Cardiac muscle cell (in vitro differentiated cells and primary cell): Measurements from ENCODE around the gene TLE4. TPM values are rescaled to one million over a fixed set of nuclear protein-coding genes. Genes with fewer than 3 reads are reported as not detected.
A peak's percentile ranks its signal among the peaks of the same experiment; 100 is the strongest.

ENCODE experiments used
- DNase-seq, 2 donors: peaks; one replicate each; pipeline versions ENCODE4 v3.0.0 to v3.0.0-alpha.2; 2010 to 2017; ENCODE audit warnings: low read depth in 1 of 2, low spot score in 1 of 2
- H3K27ac ChIP-seq: fragments of 200-600 bp; sonication (generic); 2 replicates; pipeline ENCODE4 v1.5.1; 2016
- H3K27me3 ChIP-seq: fragments of 200-600 bp; sonication (generic); 2 replicates; pipeline ENCODE4 v1.6.0; 2016; ENCODE audit warnings: control low read depth
- H3K36me3 ChIP-seq: fragments of 200-600 bp; sonication (generic); 2 replicates; pipeline ENCODE4 v1.5.1; 2016; ENCODE audit warnings: control low read depth
- H3K4me1 ChIP-seq: fragments of 200-600 bp; sonication (generic); 2 replicates; pipeline ENCODE4 v1.8.1; 2017; ENCODE audit warnings: low read depth, mild to moderate bottlenecking, mixed run types
- H3K4me3 ChIP-seq: fragments of 200-600 bp; sonication (generic); 2 replicates; pipeline ENCODE4 v1.5.1; 2016; ENCODE audit warnings: mild to moderate bottlenecking
- H3K9me3 ChIP-seq: fragments of 200-600 bp; sonication (generic); 2 replicates; pipeline ENCODE4 v1.5.1; 2017; ENCODE audit warnings: low read depth, mild to moderate bottlenecking, control low read depth
- CTCF ChIP-seq: IDR thresholded peaks from 2 replicates; pipeline ENCODE4 v1.5.1; 2012; ENCODE audit warnings: low read depth, mild to moderate bottlenecking, low read length
- polyA plus RNA-seq: library from polyadenylated mRNA; unstranded; fragments of >200 nt; fragmentation: Nextera tagmentation; extraction: Ambion mirVana; gene quantifications from 2 replicates; pipeline ENCODE4 v1.2.1, GENCODE V29; 2016
- total RNA-seq: library from RNA; depleted of rRNA; stranded (reverse); fragments of >200 nt; gene quantifications from 2 replicates; pipeline ENCODE4 v1.2.3, GENCODE V29; 2016

TLE4 gene
- total and polyA plus RNA-seq, 2 experiments from 2014 or later = 9.1 to 11.9 TPM

- no peak overlapping the region for H3K27ac ChIP-seq
- DNase-seq = no peak
- TF ChIP-seq CTCF = no peak
- no peaks in the 10 kb centered on the region for H3K27me3 ChIP-seq
- no peaks in the 10 kb centered on the region for H3K4me1 ChIP-seq
- H3K4me3 ChIP-seq = no peak overlapping the region
- H3K36me3 ChIP-seq = no peaks in the 10 kb centered on the region
- no peaks in the 10 kb centered on the region for H3K9me3 ChIP-seq
Observed at GRCh38 chr9:79613145-79613544, 41.4 kb downstream of the TLE4 start.

GRCh38 chr9:79615038-79615437, 43.3 kb downstream of the TLE4 start:
- Histone ChIP-seq H3K4me1 (no peaks in the 10 kb centered on the region), H3K9me3 (no peaks in the 10 kb centered on the region), H3K36me3 (no peaks in the 10 kb centered on the region), H3K27me3 (no peaks in the 10 kb centered on the region), H3K27ac (no peak overlapping the region), H3K4me3 (no peak overlapping the region)
- TF ChIP-seq CTCF = no peak
- DNase-seq = no peak

GRCh38 chr9:79616013-79616412, 44.2 kb downstream of the TLE4 start:
- no peak overlapping the region for H3K27ac ChIP-seq
- H3K9me3 ChIP-seq = no peaks in the 10 kb centered on the region

GRCh38 chr9:79616971-79617370, 45.2 kb downstream of the TLE4 start:
- H3K36me3 ChIP-seq = no peaks in the 10 kb centered on the region
- no peaks in the 10 kb centered on the region for H3K4me1 ChIP-seq
- no peak for TF ChIP-seq CTCF
- H3K27ac ChIP-seq = no peak overlapping the region
- no peaks in the 10 kb centered on the region for H3K27me3 ChIP-seq
- no peak for DNase-seq
- H3K9me3 ChIP-seq = no peaks in the 10 kb centered on the region
- H3K4me3 ChIP-seq = no peak overlapping the region

More at GRCh38 chr9:79616013-79616412, 44.2 kb downstream of the TLE4 start:
- Histone ChIP-seq H3K36me3 (no peaks in the 10 kb centered on the region), H3K4me1 (no peaks in the 10 kb centered on the region), H3K27me3 (no peaks in the 10 kb centered on the region), H3K4me3 (no peak overlapping the region)
- TF ChIP-seq CTCF = no peak
- DNase-seq = no peak

GRCh38 chr9:79617395-79617794, 45.6 kb downstream of the TLE4 start:
- H3K27ac ChIP-seq = no peak overlapping the region
- no peaks in the 10 kb centered on the region for H3K9me3 ChIP-seq
- H3K4me1 ChIP-seq = no peaks in the 10 kb centered on the region

More at GRCh38 chr9:79617395-79617794, 45.6 kb downstream of the TLE4 start:
- DNase-seq = peak in 1 of 2 donors; percentile 86
- no peaks in the 10 kb centered on the region for H3K36me3 ChIP-seq
- H3K4me3 ChIP-seq = no peak overlapping the region
- TF ChIP-seq CTCF = no peak
- H3K27me3 ChIP-seq = no peaks in the 10 kb centered on the region
